ENCODE results near the gene MFN2.
A peak's percentile ranks its signal among the peaks of the same experiment; 100 is the strongest.
"Not testable (repeated sequence)": the region's sequence is repeated elsewhere in the genome, so short reads cannot be mapped to it uniquely, and the experiment has no call there.

MFN2 gene

GRCh38 chr1:12044187-12044877 is 64.1 kb downstream of the MFN2 start:
- not testable (repeated sequence) for H3K27me3 Mint-ChIP-seq; H3K36me3 Mint-ChIP-seq (ENCODE audit: insufficient read depth); H3K4me1 Mint-ChIP-seq (ENCODE audit: low read depth in 2 of 2); H3K27ac Mint-ChIP-seq; DNase-seq; ATAC-seq (replicated peaks); H3K9me3 Mint-ChIP-seq
- H3K4me3 Mint-ChIP-seq, result peak overlapping the region; percentile 6 to 15

GRCh38 chr1:12046749-12047119 is 66.5 kb downstream of the MFN2 start:
- Mint-ChIP-seq H3K9me3 (no peaks in the 10 kb centered on the region), H3K4me3 (no peak overlapping the region), H3K4me1 (ENCODE audit: low read depth in 2 of 2) (peaks cover 3 to 9% of the 10 kb centered on the region in 2 donors), H3K36me3 (ENCODE audit: insufficient read depth) (no peaks in the 10 kb centered on the region), H3K27ac (no peak overlapping the region), H3K27me3 (peaks cover 0 to 8% of the 10 kb centered on the region in 2 donors)
- no peak for DNase-seq
- ATAC-seq (replicated peaks), result no peak

DNA sequence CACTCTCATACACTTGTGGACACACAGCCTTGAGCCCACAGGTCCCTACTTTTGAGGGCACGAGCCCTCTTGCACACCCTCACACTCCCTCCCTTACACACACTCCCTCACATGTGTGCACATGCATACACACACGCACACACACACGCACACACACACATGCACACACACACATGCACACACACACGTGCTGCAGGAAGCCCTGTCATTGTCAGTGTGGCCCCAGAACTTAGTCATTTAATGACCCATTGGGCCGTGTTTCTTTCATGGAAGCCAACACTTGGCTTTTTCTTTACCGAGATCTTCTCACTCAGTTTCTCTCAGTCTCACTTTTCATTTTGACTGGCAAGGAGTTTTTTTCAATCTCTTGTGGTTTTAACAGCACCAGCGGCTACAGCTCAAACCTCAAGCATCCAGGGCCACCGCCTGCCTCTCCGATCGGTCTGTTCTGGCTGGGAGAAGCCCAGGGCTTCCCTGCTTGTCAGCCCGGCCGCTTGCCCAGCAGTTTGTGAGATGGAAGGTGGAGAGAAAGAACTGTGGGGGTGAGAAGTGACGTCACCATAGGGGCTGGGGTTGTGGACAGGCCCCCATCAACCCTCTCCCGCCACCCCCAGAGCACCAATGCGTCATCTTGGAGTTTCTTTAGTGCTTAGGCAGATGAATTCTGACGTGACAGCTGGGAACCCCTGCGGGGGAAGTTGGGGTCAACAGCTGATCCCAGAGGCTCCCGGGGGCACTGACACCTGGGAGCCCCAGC is 67.1 kb downstream of the MFN2 start:
- Mint-ChIP-seq H3K4me1 (ENCODE audit: low read depth in 2 of 2) (peaks cover 7 to 14% of the 10 kb centered on the region in 2 donors), H3K27me3 (peaks cover 0 to 9% of the 10 kb centered on the region in 2 donors), H3K36me3 (ENCODE audit: insufficient read depth) (no peaks in the 10 kb centered on the region), H3K27ac (no peak overlapping the region), H3K9me3 (no peaks in the 10 kb centered on the region), H3K4me3 (no peak overlapping the region)
- ATAC-seq (replicated peaks) (peak; percentile 81), DNase-seq (peak; percentile 39 to 46 (median 45))

DNA sequence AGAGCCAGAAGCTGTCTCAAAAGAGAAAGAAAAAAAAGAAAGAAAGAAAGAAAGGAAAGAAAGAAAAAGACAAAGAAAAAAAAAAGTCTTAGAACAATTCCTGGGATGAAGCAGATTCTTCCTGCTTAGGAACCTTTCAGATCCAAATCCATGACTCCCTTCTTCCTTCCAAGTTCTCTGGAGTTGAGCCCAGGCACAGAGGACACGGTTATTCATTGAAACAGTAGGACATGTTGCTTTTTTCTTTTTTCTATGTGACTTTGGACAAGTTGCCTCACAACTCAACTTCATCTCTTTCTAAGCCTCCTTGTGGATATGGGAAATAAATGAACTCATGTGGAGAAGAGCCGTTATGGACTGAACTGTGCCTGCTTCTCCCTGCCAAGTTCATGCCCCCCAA is 68.1 kb downstream of the MFN2 start:
- no peaks in the 10 kb centered on the region for H3K9me3 Mint-ChIP-seq
- H3K36me3 Mint-ChIP-seq (ENCODE audit: insufficient read depth), result no peaks in the 10 kb centered on the region
- ATAC-seq (replicated peaks) (no peak), DNase-seq (no peak)
- H3K4me1 Mint-ChIP-seq (ENCODE audit: low read depth in 2 of 2), result peaks cover 12 to 20% of the 10 kb centered on the region in 2 donors
- H3K4me3 Mint-ChIP-seq, result no peak overlapping the region
- no peak overlapping the region for H3K27ac Mint-ChIP-seq
- H3K27me3 Mint-ChIP-seq, result peaks cover 0 to 17% of the 10 kb centered on the region in 2 donors

- no peak overlapping the region for H3K27ac Mint-ChIP-seq
- peaks cover 0 to 9% of the 10 kb centered on the region in 2 donors for H3K27me3 Mint-ChIP-seq
- no peaks in the 10 kb centered on the region for H3K9me3 Mint-ChIP-seq
- ATAC-seq (replicated peaks) (no peak), DNase-seq (no peak)
- H3K4me3 Mint-ChIP-seq, result no peak overlapping the region
- peaks cover 10 to 16% of the 10 kb centered on the region in 2 donors for H3K4me1 Mint-ChIP-seq (ENCODE audit: low read depth in 2 of 2)
- H3K36me3 Mint-ChIP-seq (ENCODE audit: insufficient read depth), result no peaks in the 10 kb centered on the region
Observed at GRCh38 chr1:12049616-12050015, 69.4 kb downstream of the MFN2 start.

- peak overlapping the region in 1 of 2 donors; percentile 65 for H3K4me3 Mint-ChIP-seq
- DNase-seq, result no peak
- H3K4me1 Mint-ChIP-seq (ENCODE audit: low read depth in 2 of 2), result peaks cover 14 to 16% of the 10 kb centered on the region in 2 donors
- peaks cover 0 to 14% of the 10 kb centered on the region in 2 donors for H3K27me3 Mint-ChIP-seq
- no peaks in the 10 kb centered on the region for H3K36me3 Mint-ChIP-seq (ENCODE audit: insufficient read depth)
- no peak for ATAC-seq (replicated peaks)
- H3K27ac Mint-ChIP-seq, result peak overlapping the region; percentile 75 to 82
- H3K9me3 Mint-ChIP-seq, result no peaks in the 10 kb centered on the region
Observed at GRCh38 chr1:12051361-12051760, 71.1 kb downstream of the MFN2 start.

DNA sequence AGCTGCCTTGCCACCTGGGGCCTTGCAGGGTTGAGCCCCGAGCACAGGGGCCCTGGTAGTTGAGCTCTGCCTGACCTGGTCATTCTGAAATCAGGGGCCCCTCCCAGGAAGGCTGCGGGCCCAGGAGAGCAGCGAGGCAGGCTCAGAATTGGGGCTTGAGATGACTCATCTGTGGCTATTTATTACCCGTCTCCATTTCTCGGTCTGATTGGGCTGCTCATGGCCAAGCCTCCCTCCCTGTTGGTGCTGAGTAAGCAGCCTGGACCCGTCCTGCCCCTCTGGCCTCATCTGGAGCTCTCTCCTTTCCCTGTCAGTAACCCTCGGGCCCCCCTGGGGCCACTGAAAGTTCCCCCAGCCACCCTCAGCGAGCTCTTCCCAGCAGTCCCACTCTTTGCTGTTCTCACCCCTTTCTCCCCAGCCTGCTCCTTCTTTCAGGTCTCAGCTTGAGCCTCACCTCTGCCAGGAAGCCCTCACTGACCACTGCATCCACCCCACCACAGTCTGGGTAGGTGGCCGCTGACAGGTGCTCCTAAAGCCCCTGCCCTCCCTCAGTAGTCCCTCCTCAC is 71.8 kb downstream of the MFN2 start:
- Mint-ChIP-seq H3K9me3 (no peaks in the 10 kb centered on the region), H3K27me3 (peaks cover 0 to 21% of the 10 kb centered on the region in 2 donors), H3K4me3 (peak overlapping the region; percentile 62 to 65), H3K27ac (peak overlapping the region; percentile 75 to 82), H3K36me3 (ENCODE audit: insufficient read depth) (no peaks in the 10 kb centered on the region), H3K4me1 (ENCODE audit: low read depth in 2 of 2) (peaks cover 15 to 16% of the 10 kb centered on the region in 2 donors)
- ATAC-seq (replicated peaks) (peak; percentile 39), DNase-seq (no peak)

GRCh38 chr1:12052997-12053686 is 72.9 kb downstream of the MFN2 start:
- Mint-ChIP-seq H3K4me1 (ENCODE audit: low read depth in 2 of 2) (peaks cover 16% of the 10 kb centered on the region in 2 donors), H3K27ac (peak overlapping the region; percentile 75 to 82), H3K27me3 (peaks cover 0 to 31% of the 10 kb centered on the region in 2 donors), H3K36me3 (ENCODE audit: insufficient read depth) (no peaks in the 10 kb centered on the region), H3K9me3 (no peaks in the 10 kb centered on the region), H3K4me3 (peak overlapping the region; percentile 62 to 65)
- DNase-seq (no peak), ATAC-seq (replicated peaks) (no peak)

DNA sequence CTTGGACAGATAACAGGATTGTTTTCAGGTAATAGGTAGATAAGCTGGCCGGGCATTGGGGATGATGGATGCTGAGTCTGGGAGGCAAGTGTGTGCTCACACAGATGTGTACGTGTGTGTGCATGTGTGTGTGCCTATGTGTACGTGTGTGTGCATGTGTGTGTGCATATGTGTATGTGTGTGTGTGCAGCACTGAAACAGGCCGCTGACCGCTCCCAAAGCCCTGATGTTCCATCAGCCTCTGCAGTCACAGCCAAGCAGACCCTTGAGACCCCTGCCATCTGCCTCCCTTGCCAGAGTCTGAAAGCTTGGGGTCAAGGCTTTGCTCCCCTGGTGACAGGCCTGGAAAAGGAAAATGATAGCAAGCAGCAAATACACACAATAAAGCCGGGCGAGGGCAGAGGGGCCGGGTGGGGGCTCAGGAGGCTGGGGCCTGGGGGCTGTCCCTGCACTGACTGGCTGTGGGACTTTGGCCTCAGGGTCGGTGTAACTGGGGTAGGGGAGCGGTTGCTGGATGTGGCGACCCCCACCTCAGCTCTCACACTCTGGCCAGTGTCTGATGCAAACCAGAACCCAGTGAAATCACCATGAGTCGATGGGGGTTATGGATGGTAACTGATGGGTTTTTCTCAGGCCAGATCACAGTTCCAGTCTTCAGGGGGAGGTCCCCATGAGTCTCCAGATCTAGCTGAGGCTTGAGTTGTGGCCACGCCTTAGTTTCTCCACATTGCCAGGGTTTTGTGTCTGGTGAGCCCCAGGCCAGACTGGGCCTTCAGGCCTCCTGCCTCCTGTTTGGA is 73.7 kb downstream of the MFN2 start:
- ATAC-seq (replicated peaks), result no peak
- Mint-ChIP-seq H3K36me3 (ENCODE audit: insufficient read depth) (no peaks in the 10 kb centered on the region), H3K27ac (no peak overlapping the region), H3K4me1 (ENCODE audit: low read depth in 2 of 2) (peaks cover 16% of the 10 kb centered on the region in 2 donors), H3K4me3 (no peak overlapping the region), H3K9me3 (no peaks in the 10 kb centered on the region), H3K27me3 (peaks cover 0 to 37% of the 10 kb centered on the region in 2 donors)
- DNase-seq, result no peak

DNA sequence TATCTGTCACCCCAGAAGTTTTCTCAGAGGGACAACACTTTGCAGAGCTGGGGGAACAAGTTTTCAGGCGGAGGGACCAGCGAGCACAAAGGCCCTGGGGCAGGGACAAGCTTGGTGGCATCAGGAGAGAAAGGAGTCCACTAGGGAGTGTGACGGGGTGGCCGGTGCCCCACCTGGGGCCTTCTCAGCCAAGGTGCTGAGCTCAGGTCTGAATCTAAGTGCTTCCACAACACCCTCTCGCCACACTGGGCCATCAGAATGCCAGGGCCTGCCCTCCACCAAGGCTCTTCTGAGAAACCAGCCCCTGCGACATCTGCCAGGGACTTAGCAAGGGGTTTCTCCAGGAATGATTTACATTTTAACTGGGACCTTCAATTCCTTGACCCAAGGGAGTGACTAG is 75.0 kb downstream of the MFN2 start:
- Mint-ChIP-seq H3K4me1 (ENCODE audit: low read depth in 2 of 2) (peaks cover 16 to 21% of the 10 kb centered on the region in 2 donors), H3K27me3 (peaks cover 6 to 49% of the 10 kb centered on the region in 2 donors), H3K9me3 (no peaks in the 10 kb centered on the region), H3K4me3 (no peak overlapping the region), H3K36me3 (ENCODE audit: insufficient read depth) (no peaks in the 10 kb centered on the region), H3K27ac (no peak overlapping the region)
- no peak for ATAC-seq (replicated peaks)
- DNase-seq, result no peak

- H3K27me3 Mint-ChIP-seq, result peaks cover 6 to 52% of the 10 kb centered on the region in 2 donors
- H3K4me1 Mint-ChIP-seq (ENCODE audit: low read depth in 2 of 2), result peaks cover 15 to 21% of the 10 kb centered on the region in 2 donors
- DNase-seq, result no peak
- no peak overlapping the region for H3K4me3 Mint-ChIP-seq
- H3K9me3 Mint-ChIP-seq, result no peaks in the 10 kb centered on the region
- no peaks in the 10 kb centered on the region for H3K36me3 Mint-ChIP-seq (ENCODE audit: insufficient read depth)
- no peak overlapping the region for H3K27ac Mint-ChIP-seq
- ATAC-seq (replicated peaks), result no peak
Observed at GRCh38 chr1:12056331-12056841, 76.1 kb downstream of the MFN2 start.

DNA sequence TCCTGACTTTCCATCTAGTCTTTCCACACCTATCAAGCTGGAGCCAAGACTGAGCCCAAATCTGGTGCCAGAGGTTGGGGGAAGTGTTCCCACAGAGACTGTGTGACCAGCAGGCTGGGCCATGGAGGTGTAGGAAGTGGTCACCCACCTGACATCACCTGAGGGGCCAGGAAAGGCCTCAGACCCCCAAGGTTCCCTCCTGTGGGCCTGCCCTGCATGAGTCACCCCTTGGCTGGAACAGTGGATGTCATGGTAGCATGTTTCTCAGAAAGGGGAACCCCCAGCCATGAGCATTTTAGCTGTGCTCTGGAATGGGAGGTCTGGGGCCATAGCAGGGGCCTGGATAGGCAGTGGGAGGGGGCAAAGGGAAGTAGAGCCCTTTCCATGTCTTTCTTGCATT is 77.1 kb downstream of the MFN2 start:
- H3K27ac Mint-ChIP-seq, result no peak overlapping the region
- DNase-seq (no peak), ATAC-seq (replicated peaks) (no peak)
- H3K4me3 Mint-ChIP-seq, result no peak overlapping the region
- peaks cover 13 to 60% of the 10 kb centered on the region in 2 donors for H3K27me3 Mint-ChIP-seq
- H3K36me3 Mint-ChIP-seq (ENCODE audit: insufficient read depth), result no peaks in the 10 kb centered on the region
- H3K4me1 Mint-ChIP-seq (ENCODE audit: low read depth in 2 of 2), result peaks cover 5 to 15% of the 10 kb centered on the region in 2 donors
- H3K9me3 Mint-ChIP-seq, result no peaks in the 10 kb centered on the region
